ENCODE data around the gene PTPRG.

Gene PTPRG

DNA sequence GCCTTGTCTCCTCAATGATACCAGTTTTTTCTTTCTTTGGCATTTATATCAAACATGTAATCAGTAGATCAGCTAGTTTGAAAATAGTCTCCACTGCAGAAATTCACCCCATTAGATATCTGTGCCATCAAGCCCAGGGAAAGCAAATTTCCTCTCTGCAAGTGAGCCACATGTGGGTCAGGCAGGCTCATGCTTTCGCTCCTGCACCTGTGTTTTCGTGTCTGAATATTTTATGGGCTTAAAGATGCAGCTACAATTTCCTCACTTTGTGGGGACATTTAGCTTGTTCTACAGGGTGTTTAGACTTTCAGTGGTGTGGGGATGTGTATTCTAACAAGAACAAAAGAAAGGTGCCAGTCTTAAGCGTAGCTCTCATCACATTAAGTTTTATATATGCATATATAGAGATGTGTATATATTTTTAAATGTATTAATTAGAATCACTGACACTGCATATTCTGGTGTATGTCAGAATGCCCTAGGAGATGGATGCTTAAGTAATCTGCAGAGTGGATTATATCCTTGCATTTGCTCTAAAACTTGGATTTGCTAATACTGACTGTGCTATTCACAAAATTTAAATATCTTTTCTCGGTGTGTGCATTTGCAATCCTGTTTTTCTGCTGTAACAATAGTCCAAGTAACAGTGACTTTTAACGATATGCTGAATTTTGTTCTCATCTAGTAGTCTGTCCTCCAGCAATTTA, 372.6 kb downstream of the PTPRG start:
- no peak for DNase-seq (ENCODE audit: low read depth)

DNA sequence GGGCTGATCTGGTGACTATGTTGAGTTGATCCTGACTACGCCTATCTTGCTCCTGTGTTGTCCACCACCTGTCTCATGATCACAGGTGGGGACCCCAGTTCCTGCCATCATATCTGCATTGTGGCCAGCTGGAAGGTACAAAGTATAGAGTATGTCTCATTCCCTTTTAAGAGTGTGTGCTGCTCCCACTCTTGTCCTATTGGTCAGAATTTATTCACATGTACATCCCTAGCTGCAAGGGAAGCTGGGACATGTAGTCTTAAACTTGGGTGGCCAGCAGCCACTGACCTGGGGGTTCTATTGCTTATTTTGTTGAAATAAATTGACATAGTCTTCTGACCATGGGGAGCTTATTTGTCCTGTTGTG, 373.1 kb downstream of the PTPRG start:
- no peak for DNase-seq (ENCODE audit: low read depth)

DNA sequence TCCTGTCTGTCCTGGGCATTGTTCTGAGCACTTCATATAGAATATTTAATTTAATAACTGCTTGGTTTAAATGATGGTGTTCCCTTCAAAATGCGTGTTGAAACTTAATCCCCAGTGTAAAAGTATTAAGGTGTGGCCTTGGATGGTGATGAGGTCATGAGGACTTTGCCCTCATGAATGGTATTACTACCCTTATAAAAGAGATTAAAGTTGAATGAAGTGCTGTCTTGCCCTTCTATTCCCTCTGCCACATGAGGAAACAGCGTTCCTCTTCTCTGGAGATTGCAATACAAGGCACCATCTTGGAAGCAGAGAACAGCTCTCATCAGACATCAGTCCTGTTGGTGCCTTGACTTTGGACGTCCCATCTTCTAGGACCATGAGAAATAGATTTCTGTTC, 374.4 kb downstream of the PTPRG start:
- no peak for DNase-seq (ENCODE audit: low read depth)

DNA sequence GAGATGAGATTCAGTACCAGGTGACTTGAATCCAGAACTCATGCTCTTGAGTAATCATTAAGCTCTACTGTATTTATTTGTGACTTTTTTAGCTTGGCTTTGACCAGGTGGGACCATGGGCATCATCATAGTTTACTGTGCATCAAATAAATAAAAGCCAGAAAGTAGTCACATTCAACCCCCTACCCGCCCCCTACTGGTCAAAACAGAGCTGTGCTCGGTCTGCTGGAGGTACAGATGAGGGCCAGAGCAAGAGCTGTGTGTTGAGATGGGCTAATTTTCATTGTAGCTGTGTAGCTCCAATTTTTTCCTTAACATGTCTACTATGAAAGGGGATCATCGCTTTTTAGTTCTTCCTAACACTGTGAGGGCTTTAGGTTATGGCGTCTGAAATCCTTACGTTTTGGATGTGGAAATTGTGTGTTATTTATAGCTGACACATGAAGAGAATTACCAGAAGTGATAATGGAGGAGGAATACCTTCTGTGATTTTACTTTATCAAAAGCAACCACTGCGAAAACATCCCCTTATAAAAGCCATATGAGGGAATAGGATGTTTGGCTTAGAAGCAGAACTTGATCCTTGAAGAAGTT, 375.1 kb downstream of the PTPRG start:
- no peak for DNase-seq (ENCODE audit: low read depth)

DNA sequence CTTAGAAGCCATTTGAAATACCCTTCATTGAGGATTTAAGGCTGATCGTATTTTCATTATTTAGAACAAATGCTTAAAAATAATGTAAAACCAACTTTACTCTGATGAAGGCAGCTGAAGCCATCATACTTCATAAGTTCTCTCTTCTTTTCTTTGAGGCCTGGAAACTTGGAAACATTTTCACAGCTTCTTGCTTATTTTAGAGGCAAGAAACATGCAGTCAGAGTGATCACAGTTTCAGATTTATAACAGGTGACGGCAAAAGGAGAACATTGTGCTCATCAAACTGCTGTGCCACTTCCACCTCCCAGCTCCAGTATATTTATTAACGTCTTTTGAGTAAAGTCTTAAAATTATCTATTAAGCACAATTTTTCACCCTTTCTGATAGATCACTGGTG, 376.1 kb downstream of the PTPRG start:
- DNase-seq (ENCODE audit: low read depth): no peak

DNA sequence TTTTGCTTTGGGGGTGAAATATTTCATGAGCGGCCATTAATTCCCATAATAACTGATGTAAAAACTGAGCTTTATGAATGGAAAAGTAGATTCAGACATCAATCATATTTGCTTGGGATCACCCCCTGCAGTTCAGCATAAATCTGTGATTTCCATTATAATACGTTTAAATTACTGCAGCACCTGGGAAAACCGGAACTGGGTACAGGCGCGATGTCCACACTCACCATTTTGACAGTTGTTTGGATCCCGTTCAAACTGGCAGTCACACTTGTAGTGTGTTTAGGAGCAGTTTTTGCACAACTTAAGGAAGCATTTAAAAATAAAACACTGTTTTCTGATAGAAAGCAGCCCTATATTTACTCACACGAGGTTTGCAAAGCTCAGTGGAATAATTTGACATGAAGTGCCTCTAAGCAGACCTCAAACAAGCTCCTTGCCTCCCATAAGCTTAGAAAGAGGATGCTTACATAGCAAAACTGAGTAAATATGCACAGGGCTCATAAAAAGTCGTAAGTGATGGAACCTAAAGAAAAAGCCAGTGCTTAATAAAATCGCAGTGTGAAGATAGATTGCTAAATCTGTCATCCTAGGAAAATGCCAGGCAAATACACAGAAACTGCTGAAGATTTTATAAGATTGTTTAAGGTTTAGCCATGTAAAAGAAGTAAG, 377.6 kb downstream of the PTPRG start:
- no peak for DNase-seq (ENCODE audit: low read depth)

DNA sequence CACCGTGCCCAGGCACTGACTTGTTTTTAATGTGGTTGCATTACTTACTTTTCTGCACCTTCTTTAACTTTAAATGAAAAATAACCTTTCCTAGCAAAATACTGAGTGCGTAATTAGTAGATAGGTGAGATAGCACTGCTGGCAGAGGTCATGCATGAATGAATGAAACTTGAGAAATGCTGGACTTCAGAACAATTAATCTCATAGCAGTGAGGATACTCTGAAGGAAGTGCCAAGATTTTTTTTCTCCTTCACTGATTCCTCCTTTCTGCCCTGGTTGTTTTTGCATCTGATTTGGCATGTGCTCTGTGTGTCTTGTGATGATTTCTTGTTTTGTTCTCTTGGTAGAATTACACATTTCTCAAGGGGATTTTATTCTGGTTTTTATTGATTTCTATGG, 378.9 kb downstream of the PTPRG start:
- DNase-seq (ENCODE audit: low read depth): no peak

DNA sequence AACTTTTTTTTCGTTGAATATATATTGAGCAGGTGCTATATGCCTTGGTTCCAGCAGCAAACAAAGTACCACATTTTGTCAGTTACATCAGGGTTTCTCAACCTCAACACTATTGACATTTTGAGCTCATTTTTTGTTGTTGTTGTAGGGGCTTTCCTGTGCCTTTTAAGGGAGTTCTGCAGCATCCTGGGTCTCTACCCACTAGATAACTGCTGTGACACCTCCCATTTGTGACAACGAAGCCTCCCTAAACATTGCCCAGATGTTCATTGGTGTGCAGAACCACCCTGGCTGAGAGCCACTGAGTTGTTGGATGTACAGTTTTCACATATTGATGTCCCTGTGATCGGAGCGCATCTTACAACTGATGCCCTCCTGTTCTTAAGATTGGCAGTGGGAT, 382.6 kb downstream of the PTPRG start:
- DNase-seq (ENCODE audit: low read depth): no peak

DNA sequence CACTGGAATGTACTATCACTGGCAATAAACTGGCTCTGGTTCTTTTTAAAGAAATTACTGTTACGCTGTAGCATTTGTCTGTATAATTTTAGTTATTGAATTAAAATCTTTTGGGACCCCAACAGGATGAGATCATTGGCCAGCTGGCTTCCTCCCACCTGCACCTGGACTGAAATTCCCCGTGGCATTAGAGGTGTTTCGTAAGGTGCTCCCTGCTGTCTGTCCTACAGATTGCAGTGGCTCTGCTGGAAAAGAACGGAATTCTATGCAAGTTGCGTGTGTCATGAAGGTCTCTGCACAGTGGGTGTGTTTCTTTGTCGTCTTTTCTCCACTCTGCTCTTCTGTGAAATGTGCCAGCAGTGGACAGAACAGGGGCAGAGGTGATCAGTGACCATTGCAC, 383.4 kb downstream of the PTPRG start:
- DNase-seq (ENCODE audit: low read depth): no peak

DNA sequence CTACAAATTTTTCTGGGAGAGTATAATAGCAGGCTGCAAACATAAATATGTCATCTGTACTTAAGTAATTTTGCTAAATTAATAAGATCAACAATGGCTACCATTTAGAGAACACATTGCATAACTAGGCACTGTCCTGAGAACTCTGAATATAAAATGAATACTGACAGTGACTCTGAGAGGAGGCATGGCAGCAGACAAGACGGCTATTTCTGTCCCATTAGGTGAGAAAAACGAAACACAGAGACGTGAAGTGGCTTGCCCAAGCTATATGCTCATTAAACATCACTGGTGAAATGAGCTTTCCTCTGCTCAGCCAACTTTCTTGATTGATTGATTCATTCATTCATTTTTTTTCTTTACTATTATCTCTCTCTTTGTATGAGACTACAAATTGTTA, 384.3 kb downstream of the PTPRG start:
- DNase-seq (ENCODE audit: low read depth): no peak

DNA sequence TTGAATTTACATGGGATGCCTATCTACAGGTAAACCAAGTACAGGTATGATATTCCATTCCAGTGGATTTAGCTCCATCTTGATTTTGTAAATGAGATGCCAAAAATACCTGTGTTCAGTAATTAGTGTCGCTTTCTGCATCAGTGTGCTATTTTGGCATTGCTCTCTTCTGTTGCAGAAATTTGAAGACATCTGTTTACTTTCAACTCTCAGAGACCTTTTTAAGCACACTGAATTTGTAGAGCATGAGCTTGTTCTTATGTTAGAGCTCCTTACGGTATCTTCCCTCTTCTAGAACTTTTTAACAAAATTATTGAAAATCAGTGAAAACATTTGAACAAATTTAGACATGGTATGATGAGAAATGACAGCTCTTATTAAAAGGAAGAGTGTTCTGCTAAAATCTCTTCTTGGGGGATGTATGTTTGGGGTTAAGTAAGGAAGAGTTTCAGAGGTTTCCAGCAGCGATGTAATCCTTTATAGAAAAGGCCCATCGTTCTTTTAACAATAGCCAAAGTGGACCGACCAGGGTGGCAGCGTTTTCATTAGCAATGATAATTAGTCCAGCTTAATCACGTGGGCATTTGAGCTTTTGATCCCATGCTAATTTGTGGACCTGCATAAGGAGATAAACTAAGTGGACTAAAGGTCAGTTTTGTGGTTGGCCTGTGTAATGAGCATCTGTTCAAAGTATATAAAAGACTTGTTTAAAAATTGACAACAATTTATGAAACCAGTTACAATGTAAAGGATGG, 385.4 kb downstream of the PTPRG start:
- DNase-seq (ENCODE audit: low read depth): no peak

DNA sequence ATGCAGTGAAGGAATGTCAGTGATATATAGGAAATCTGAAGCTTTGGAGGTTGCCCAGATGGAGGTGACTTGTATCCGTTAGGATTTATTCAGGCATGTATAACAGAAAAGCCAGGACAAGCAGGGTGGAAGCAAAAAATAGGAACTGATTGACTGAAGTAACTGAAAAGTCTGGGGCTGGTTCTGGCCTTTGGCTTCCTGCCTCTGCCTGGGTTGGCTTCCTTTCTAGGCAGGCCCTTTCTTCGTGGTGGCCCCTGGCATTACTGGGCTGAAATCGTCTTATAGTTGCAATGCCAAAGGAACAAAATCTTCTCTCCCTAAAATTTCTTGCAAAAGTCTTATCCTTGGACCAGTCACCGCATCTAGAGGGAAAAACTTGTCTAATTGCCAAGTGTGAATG, 386.1 kb downstream of the PTPRG start:
- no peak for DNase-seq (ENCODE audit: low read depth)

DNA sequence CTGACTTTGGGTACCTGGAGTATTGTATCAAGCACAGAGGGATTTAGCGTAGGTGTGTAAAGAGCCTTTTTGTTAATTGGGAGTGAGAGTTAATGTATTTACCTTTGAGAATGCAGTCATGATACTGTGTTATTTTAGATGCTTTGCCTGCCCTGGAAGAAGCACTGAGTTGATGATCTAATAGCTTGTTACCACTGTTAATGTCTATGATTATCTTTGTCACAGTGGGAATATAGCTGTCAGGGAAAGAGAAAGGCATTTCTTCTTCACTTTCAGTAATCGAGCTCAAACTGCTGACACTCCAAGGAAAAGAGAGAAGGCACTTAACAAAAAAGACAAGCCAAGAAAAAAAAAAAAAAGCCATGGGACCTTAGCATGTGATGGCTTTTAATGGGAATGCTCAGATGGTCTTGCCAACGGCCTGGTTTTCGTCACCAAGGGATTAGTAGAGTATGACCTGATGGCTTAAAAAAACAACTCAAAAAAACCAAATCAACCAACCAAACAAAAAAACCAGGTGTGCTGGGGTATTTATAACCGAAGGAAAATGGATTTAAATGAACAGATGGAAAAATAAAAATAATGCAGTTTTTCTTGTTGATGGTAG, 387.4 kb downstream of the PTPRG start:
- no peak for DNase-seq (ENCODE audit: low read depth)

DNA sequence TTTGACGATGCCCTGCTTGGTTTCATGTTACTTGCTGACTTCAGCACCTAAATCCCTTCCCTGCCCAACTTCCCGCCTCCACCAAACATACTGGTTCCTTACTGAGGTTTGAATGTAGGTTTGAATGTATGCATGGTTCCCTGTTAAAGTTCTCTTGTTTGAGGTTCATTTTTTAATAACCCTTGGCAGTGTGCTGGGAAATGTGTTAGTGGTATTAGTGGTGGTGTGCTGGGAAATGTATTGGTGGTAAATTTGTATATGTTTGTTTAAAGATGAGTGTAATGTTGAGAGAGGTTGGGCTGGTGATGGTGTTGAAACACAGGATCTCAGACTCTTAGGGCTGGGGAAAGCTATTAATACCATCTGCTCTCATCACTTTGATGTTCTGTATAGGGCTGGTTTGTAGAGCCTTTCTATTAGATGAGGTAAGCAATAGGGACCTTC, 392.7 kb downstream of the PTPRG start:
- no peak for DNase-seq (ENCODE audit: low read depth)

DNA sequence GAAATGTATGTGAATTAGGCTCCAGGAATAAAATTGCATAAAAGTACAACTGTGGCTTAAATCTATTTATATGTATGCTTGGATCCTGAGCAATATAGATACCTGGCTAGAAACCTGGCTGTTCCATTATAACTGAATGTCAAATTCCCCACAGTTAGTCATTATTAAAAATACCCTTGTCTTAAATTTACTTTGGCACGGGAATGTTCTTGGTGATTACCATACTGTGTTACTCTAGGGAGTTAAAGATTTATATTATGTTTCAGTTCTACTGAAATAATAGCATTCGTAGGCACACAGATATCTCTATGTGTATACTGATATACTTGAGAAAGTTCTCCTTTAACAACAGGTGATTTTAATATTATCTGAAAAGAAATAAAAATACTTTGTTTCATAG, 394.1 kb downstream of the PTPRG start:
- no peak for DNase-seq (ENCODE audit: low read depth)

DNA sequence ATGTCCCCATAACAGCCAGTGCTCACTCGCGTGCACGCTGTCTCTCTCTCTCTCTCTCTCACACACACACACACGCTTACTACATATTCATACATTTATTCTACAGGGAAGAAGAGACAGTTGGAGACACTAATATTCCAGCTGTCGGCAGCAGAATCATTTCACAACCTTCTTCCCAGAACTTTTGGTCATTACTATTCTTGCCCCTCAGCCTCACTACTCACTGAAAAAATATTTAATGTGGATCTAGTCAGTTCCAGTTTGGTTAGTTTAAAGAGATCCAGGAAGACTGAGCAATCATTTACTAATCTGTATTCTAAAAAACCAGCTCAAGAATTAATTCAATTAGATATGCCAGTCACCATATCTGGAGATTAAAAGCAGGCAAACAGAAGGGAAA, 394.9 kb downstream of the PTPRG start:
- DNase-seq (ENCODE audit: low read depth): no peak

DNA sequence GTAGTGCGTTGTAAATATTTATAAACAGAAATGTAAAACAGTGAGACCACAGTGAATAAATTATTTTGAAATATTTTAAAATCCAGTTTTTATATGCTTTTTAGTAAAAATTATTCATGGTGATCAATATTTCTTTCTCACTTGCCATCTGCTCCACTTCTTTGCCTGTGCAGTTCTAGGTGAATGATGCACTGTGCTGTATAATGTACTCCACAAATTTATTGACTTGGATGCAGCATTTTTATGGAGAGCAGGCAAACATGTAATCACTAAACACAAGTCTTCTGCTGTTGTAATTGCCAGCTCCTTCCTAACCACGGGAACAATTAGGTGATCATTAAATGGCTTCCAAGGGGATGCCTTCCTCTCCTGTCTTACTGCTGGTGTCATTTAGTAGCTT, 395.9 kb downstream of the PTPRG start:
- DNase-seq (ENCODE audit: low read depth): no peak

DNA sequence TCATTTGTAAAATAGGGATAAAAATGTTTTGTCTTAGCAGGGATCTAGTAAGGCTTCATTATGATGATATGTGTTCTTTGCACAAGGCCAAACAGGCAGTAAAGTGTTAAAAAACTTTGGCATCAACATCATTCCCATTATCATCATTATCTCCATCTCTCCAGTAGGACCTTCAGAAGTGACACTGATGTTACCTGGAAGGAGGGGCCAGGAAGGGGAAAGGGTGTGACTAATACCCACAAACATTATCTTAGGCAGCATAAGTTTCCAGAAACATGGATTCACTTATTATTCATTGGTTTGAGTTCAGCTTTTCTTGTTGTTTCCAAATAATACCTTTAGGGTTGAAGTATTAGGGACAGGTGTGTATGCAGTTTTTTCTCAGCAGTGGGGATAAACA, 399.6 kb downstream of the PTPRG start:
- DNase-seq (ENCODE audit: low read depth): no peak

DNA sequence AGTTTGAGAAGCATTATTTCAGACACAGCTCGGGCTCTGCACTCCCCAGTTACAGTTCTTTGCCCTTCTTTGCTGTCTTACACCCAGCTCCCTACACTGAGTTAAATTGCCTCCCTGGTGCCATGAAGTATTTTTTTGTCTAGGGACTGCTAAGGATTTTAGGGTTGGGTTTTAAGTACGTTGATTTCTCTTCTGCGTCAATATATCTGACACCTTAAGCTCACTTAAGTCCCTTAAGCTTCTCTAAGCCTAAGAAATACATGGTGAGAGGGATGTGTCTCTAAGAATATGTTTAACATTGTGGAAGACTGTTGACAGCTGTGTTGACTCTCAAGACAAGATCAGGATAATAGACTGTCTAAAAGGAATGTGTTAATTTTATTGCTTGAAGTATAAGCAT, 400.5 kb downstream of the PTPRG start:
- no peak for DNase-seq (ENCODE audit: low read depth)

DNA sequence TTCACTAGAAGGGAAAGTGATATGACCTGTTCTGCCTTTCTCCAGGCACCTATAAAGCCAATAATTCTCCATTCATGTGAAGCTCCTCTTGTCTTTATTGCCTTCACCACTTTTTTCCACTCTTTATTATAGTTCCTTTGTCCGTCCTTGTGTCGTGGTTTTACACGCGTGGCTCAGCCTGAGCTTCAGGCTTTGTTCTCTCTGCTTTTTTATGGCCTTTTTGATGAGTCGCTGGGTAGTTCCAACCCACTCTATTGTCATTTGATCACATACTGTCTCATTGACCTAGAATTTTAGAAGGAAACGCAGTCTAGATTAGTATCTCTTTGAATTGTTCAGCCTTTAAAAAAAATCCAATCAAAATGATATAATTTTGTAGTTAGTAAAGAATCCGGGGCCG, 403.2 kb downstream of the PTPRG start:
- no peak for DNase-seq (ENCODE audit: low read depth)

DNA sequence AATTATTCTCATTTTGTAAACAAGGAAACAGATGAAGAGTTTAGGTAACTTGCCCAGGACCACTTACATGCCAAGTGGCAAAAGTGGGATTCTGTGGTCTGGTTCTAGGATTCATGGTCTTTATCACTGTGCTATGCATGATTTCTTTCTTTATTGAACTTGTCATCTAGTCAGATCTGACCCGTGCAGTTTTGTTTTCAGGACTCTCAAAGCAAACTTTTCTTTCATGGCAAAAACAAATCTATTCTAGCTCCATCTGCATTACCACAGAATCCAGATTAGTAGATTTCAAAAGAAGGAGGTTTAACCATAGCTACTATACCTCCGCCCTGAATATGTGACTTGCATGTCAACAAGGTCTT, 404.4 kb downstream of the PTPRG start:
- no peak for DNase-seq (ENCODE audit: low read depth)

DNA sequence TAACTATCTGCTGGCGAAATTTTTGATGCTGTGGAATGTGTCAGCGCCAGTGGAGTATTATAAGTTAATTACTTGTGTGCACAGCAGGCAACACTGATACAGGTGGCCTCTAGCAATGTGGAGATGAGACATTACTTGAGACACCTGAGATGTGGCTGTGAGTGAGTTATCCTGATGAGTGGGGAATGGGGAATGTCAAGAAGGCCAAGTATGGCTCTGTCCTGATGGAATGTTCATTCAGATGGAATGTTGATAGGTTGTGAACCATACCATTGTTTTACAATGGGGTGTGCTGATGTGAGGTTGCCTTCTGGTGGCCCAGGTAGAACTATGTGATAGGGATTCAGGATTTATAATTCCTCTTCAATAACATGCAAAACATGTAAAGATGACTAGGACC, 404.8 kb downstream of the PTPRG start:
- no peak for DNase-seq (ENCODE audit: low read depth)

DNA sequence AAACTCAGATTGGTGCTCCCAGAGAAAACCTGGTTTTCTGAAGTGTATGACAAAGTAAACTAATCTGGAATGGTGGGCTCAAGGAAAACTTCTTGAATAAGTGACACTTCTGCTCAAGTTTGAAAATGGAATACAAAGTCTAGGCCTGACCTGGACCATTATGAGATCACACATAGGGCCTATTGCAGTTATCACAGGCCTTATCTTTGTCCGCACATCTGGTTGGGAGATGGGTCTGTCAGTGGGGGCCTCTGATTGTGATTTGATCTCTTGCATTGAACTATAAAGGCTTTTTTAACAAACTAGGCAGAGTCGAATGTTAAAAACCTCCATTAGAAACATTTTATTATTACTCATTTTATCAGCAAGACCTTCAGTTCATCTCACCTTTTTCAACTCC, 405.6 kb downstream of the PTPRG start:
- DNase-seq (ENCODE audit: low read depth): no peak
